Epidermal melanocyte (primary cell): ENCODE data around the gene ACTN2.

ENCODE experiments used
- DNase-seq: peaks from one replicate; pipeline ENCODE4 v3.0.0; 2011; ENCODE audit warnings: low spot score; ENCODE audit not compliant: insufficient read length

The ACTN2 gene

GRCh38 chr1:236768601-236769000 lies 82.3 kb downstream of the ACTN2 start:
- DNase-seq: no peak

- DNase-seq: no peak
These were observed 87.6 kb downstream of the ACTN2 start for GRCh38 chr1:236773919-236774318.

GRCh38 chr1:236774926-236775325 lies 88.6 kb downstream of the ACTN2 start:
- no peak for DNase-seq

GRCh38 chr1:236779312-236779711 lies 93.0 kb downstream of the ACTN2 start:
- DNase-seq: no peak

GRCh38 chr1:236785477-236785876 lies 99.2 kb downstream of the ACTN2 start:
- DNase-seq: no peak

GRCh38 chr1:236786453-236786852 lies 100.2 kb downstream of the ACTN2 start:
- no peak for DNase-seq

- DNase-seq: no peak
These were observed 108.3 kb downstream of the ACTN2 start for GRCh38 chr1:236794585-236795034.

GRCh38 chr1:236795035-236795756 lies 108.9 kb downstream of the ACTN2 start, which contains the start of gene MTR:
TSS of gene MTR (plus strand) at chr1:236795292. CDS start at chr1:236795704, 412 bp downstream.
- DNase-seq: peak; percentile 98

- no peak for DNase-seq
These were observed 109.7 kb downstream of the ACTN2 start for GRCh38 chr1:236795757-236796667.

- no peak for DNase-seq
These were observed 112.7 kb downstream of the ACTN2 start for GRCh38 chr1:236799001-236799400.

GRCh38 chr1:236800002-236800620 lies 113.8 kb downstream of the ACTN2 start:
- DNase-seq: no peak

- no peak for DNase-seq
These were observed 114.3 kb downstream of the ACTN2 start for GRCh38 chr1:236800623-236801022.

GRCh38 chr1:236802264-236802663 lies 116.0 kb downstream of the ACTN2 start:
- DNase-seq: no peak

GRCh38 chr1:236806634-236807033 lies 120.3 kb downstream of the ACTN2 start:
- no peak for DNase-seq

- no peak for DNase-seq
These were observed 121.7 kb downstream of the ACTN2 start for GRCh38 chr1:236808005-236808404.

- DNase-seq: no peak
These were observed 122.3 kb downstream of the ACTN2 start for GRCh38 chr1:236808564-236809130.

- DNase-seq: no peak
These were observed 122.8 kb downstream of the ACTN2 start for GRCh38 chr1:236809148-236809547.

GRCh38 chr1:236810018-236810417 lies 123.7 kb downstream of the ACTN2 start:
- DNase-seq: no peak

GRCh38 chr1:236812334-236813030 lies 126.2 kb downstream of the ACTN2 start:
- no peak for DNase-seq
